GM23248 (cell line): Measurements from ENCODE around the gene RPEL1.
"Not testable (repeated sequence)": the region's sequence is repeated elsewhere in the genome, so short reads cannot be mapped to it uniquely, and the experiment has no call there.

ENCODE experiments used
- EZH2 ChIP-seq: fragments of 200-600 bp; sonication (generic); IDR thresholded peaks from 2 replicates; pipeline ENCODE4 v1.6.1; 2018; ENCODE audit warnings: antibody characterized with exemption, mild to moderate bottlenecking; ENCODE audit not compliant: insufficient read depth, poor library complexity, severe bottlenecking
- EZH2phosphoT487 ChIP-seq: fragments of 200-600 bp; sonication (generic); IDR thresholded peaks from 2 replicates; pipeline ENCODE4 v1.6.1; 2018; ENCODE audit warnings: antibody characterized with exemption, moderate library complexity, mild to moderate bottlenecking, low read depth; ENCODE audit not compliant: insufficient read depth

DNA sequence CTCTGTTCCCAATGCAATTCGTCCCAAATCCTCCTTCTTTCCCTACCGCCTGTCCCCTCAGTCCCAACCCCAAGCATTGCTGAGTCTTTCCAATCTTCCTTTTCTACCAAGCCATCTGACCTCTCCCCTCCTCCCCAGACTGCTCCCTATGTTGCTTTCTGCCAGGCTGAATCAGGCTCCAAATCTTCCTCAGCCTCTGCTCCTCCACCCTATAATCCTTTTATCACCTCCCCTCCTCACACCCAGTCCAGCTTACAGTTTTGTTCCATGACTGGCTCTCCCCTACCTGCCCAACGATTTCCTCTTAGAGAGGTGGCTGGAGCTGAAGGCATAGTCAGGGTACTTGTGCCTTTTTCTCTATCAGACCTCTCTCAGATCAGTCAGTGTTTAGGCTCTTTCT is 39.0 kb upstream of the RPEL1 start:
- not testable (repeated sequence) for TF ChIP-seq EZH2phosphoT487, EZH2
